ENCODE measurements around the gene ZSCAN9.

DNA sequence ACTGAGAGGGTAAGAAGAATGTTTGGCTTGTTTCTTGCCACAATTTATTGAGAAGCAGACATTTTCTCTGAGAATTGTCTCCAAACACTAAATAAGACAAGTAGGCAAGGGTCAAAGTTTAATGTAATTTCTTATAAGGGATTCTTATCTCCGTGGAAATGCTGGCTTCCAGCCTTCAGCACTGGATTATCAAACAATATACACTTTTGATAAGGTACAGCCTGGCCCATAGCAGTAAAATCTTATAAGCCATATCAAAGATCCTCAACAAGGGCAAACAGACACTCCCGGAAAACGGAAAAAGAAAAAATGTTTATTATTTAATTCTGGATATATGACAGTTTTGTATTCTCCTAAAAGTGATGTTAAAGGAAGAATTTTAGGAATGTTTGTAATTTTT lies 18.5 kb upstream of the ZSCAN9 start:
- TF ChIP-seq, protein P1, sequence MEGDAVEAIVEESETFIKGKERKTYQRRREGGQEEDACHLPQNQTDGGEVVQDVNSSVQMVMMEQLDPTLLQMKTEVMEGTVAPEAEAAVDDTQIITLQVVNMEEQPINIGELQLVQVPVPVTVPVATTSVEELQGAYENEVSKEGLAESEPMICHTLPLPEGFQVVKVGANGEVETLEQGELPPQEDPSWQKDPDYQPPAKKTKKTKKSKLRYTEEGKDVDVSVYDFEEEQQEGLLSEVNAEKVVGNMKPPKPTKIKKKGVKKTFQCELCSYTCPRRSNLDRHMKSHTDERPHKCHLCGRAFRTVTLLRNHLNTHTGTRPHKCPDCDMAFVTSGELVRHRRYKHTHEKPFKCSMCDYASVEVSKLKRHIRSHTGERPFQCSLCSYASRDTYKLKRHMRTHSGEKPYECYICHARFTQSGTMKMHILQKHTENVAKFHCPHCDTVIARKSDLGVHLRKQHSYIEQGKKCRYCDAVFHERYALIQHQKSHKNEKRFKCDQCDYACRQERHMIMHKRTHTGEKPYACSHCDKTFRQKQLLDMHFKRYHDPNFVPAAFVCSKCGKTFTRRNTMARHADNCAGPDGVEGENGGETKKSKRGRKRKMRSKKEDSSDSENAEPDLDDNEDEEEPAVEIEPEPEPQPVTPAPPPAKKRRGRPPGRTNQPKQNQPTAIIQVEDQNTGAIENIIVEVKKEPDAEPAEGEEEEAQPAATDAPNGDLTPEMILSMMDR (IDR thresholded peaks at IDR 0.05; ENCODE audit: low read depth, low read length, missing input control) = no peak
- TF ChIP-seq YY1 (IDR thresholded peaks at IDR 0.05) = no peak
- no peak for TF ChIP-seq GABPA (IDR thresholded peaks at IDR 0.05 in 1 of 2, conservative IDR thresholded peaks at IDR 0.05 in 1 of 2)
